RWPE1 (cell line): ENCODE data around the gene ST8SIA3.

Experiments used
- CTCF ChIA-PET: fragments of 350-600 bp; sonication (Branson Sonifier 250); formaldehyde crosslinking; extraction: SDS; loops from one replicate; lab custom pipeline; 2021; lab: Yijun Ruan, JAX
- POLR2A ChIA-PET: fragments of 400-600 bp; formaldehyde crosslinking; extraction: SDS; loops from one replicate; lab custom pipeline; 2020; ENCODE audit warnings: antibody characterized with exemption; ENCODE audit not compliant: low non-redundant PET; lab: Yijun Ruan, JAX
- DNase-seq: peaks from one replicate; pipeline ENCODE4 v3.0.0; 2012; ENCODE audit warnings: low spot score
- H3K27ac ChIP-seq: fragments of 450-650 bp; 2 replicates; pipeline ENCODE4 v1.5.1; 2017
- TF ChIP-seq, protein P1 (sequence below): fragments of 450-650 bp; conservative IDR thresholded peaks from 2 replicates; pipeline ENCODE4 v1.5.1; 2017; ENCODE audit warnings: low read depth, mild to moderate bottlenecking

Gene ST8SIA3

GRCh38 chr18:57328665-57329064, 23.7 kb upstream of the ST8SIA3 start:
- no peak for DNase-seq
- H3K27ac ChIP-seq: no peak overlapping the region
- TF ChIP-seq, protein P1, sequence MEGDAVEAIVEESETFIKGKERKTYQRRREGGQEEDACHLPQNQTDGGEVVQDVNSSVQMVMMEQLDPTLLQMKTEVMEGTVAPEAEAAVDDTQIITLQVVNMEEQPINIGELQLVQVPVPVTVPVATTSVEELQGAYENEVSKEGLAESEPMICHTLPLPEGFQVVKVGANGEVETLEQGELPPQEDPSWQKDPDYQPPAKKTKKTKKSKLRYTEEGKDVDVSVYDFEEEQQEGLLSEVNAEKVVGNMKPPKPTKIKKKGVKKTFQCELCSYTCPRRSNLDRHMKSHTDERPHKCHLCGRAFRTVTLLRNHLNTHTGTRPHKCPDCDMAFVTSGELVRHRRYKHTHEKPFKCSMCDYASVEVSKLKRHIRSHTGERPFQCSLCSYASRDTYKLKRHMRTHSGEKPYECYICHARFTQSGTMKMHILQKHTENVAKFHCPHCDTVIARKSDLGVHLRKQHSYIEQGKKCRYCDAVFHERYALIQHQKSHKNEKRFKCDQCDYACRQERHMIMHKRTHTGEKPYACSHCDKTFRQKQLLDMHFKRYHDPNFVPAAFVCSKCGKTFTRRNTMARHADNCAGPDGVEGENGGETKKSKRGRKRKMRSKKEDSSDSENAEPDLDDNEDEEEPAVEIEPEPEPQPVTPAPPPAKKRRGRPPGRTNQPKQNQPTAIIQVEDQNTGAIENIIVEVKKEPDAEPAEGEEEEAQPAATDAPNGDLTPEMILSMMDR: no peak
- POLR2A ChIA-PET: no interaction called here
- CTCF ChIA-PET: no interaction called here

- ChIA-PET POLR2A (no interaction called here), CTCF (no interaction called here)
- no peak for DNase-seq
- no peak overlapping the region for H3K27ac ChIP-seq
- TF ChIP-seq, protein P1: no peak
Measured at GRCh38 chr18:57329856-57330255, 22.5 kb upstream of the ST8SIA3 start.

DNA sequence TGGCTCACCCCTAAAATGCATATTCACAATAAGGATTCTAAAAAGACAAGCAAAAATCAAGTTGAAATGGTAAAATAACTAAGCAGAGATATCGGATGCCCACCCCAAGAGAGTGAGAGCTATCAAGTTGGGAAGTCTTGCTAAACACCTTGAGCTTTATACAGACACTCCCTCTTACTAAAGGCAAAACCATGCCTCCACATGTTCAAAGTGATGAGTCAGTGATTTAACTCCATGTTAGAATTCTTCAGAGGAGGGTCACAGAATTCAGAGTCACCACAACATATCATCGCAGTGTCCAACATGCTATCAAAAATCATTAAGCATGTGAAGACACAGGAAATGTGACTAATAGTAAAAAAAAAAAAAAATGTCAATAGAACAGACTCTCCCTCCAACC, 20.6 kb upstream of the ST8SIA3 start:
- H3K27ac ChIP-seq: no peak overlapping the region
- ChIA-PET CTCF (no interaction called here), POLR2A (no interaction called here)
- DNase-seq: peak; percentile 38
- TF ChIP-seq, protein P1: no peak

- no peak overlapping the region for H3K27ac ChIP-seq
- no peak for DNase-seq
- POLR2A ChIA-PET: no interaction called here
- CTCF ChIA-PET: no interaction called here
- TF ChIP-seq, protein P1: no peak
Measured at GRCh38 chr18:57333940-57334339, 18.4 kb upstream of the ST8SIA3 start.

- no peak overlapping the region for H3K27ac ChIP-seq
- DNase-seq: no peak
- ChIA-PET CTCF (no interaction called here), POLR2A (no interaction called here)
- TF ChIP-seq, protein P1: no peak
Measured at GRCh38 chr18:57334383-57334782, 18.0 kb upstream of the ST8SIA3 start.

DNA sequence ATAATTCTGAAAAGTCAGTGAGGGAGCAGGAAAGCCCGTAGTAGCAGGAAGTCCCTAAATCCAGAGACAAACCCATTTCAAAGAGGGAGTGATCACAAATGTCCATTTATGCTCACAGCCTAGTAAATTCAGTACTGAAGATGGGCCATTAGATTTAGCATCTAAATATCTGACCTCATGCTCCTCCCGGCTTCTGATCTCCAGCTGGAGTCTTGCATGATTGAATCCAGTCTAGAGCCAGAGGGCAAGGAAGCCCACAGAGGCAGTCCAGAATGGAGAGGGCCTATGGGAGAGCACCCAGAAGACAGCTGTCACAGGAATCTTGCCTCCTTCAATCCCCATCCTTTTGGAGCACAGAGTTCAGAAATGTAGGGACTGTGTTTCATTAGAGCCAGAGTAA, 16.0 kb upstream of the ST8SIA3 start:
- CTCF ChIA-PET: no interaction called here
- POLR2A ChIA-PET: no interaction called here
- TF ChIP-seq, protein P1: no peak
- no peak overlapping the region for H3K27ac ChIP-seq
- DNase-seq: no peak

DNA sequence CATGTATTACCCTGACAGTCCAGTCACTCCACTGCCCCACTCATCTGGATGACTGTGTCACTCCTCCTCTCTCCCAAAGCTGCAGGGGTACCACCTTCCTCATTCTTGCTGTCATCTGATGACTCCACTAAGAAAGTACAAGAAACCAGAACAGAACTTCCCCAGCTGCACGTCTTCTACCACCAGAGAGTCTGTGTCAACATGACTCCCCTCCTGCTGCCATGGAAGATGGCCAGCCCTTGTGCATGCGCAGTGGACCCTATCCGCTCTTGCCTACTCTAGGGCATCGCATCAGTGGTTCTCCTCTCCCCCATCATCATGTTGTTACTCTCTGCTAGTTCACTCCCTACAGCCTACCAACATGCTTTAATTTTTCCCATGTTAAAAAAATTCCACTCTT, 14.5 kb upstream of the ST8SIA3 start:
- ChIA-PET POLR2A (no interaction called here), CTCF (no interaction called here)
- H3K27ac ChIP-seq: no peak overlapping the region
- TF ChIP-seq, protein P1: no peak
- no peak for DNase-seq
